Activated naive CD4-positive, alpha-beta T cell treated with anti-CD3 and anti-CD28 coated beads, Interleukin-2, amount 50 U/mL, for 72 hours (primary cell): ENCODE results near the gene F11. TPM values are rescaled to one million over a fixed set of nuclear protein-coding genes. Genes with fewer than 3 reads are reported as not detected.
"Not testable (repeated sequence)": the region's sequence is repeated elsewhere in the genome, so short reads cannot be mapped to it uniquely, and the experiment has no call there.

Experiments used
- ATAC-seq, 2 donors: fragments of 150-1000 bp; cut with Tn5 transposase; 2 replicates each; pipeline ENCODE4 v1.10.0; 2021; ENCODE audit warnings: mild to moderate bottlenecking in 2 of 2, moderate library complexity in 2 of 2
- DNase-seq, 2 donors: peaks; one replicate each; pipeline ENCODE4 v3.0.0; 2021 to 2022; ENCODE audit warnings: low spot score in 2 of 2
- H3K27ac Mint-ChIP-seq, 2 donors: one replicate each; pipeline ENCODE4 v1.8.0; 2022; ENCODE audit warnings: mild to moderate bottlenecking in 2 of 2, mixed read lengths in 2 of 2
- H3K36me3 Mint-ChIP-seq, 2 donors: one replicate each; pipeline ENCODE4 v1.8.0; 2022; ENCODE audit warnings: mixed read lengths in 2 of 2
- H3K9me3 Mint-ChIP-seq, 2 donors: one replicate each; pipeline ENCODE4 v1.8.0; 2022; ENCODE audit warnings: mixed read lengths in 2 of 2
- total RNA-seq, 2 donors: library from RNA; stranded (reverse); gene quantifications; one replicate each; pipeline ENCODE4 v1.2.3, GENCODE V29; 2022

Gene F11
- total RNA-seq = not detected

GRCh38 chr4:186265683-186266652 lies at the start of gene F11:
TSS of gene F11 (plus strand) at chr4:186266189. CDS start at chr4:186267137, 948 bp downstream.
- Mint-ChIP-seq H3K9me3 (no peaks in the 10 kb centered on the region), H3K27ac (no peak within 1 kb of the TSS), H3K36me3 (peaks cover 0 to 8% of the 10 kb centered on the region in 2 donors)
- no peak for ATAC-seq
- no peak for DNase-seq

GRCh38 chr4:186216465-186217024 lies 49.4 kb upstream of the F11 start:
- Mint-ChIP-seq H3K9me3 (peaks cover 0 to 9% of the 10 kb centered on the region in 2 donors), H3K36me3 (peaks cover 0 to 4% of the 10 kb centered on the region in 2 donors), H3K27ac (no peak overlapping the region)
- ATAC-seq (no peak), DNase-seq (no peak)

- DNase-seq = no peak
- ATAC-seq = no peak
- Mint-ChIP-seq H3K9me3 (peaks cover 0 to 9% of the 10 kb centered on the region in 2 donors), H3K36me3 (peaks cover 1 to 8% of the 10 kb centered on the region in 2 donors), H3K27ac (no peak overlapping the region)
These were observed 48.2 kb upstream of the F11 start for GRCh38 chr4:186217733-186218293.

- Mint-ChIP-seq H3K36me3 (peaks cover 30 to 36% of the 10 kb centered on the region in 2 donors), H3K27ac (no peak overlapping the region), H3K9me3 (peaks cover 16 to 19% of the 10 kb centered on the region in 2 donors)
- ATAC-seq (no peak), DNase-seq (no peak)
These were observed 44.4 kb upstream of the F11 start for GRCh38 chr4:186221624-186222023.

- ATAC-seq (no peak), DNase-seq (no peak)
- Mint-ChIP-seq H3K27ac (no peak overlapping the region), H3K36me3 (peaks cover 30 to 42% of the 10 kb centered on the region in 2 donors), H3K9me3 (peaks cover 20 to 22% of the 10 kb centered on the region in 2 donors)
These were observed 40.1 kb upstream of the F11 start for GRCh38 chr4:186225848-186226247.

GRCh38 chr4:186226521-186227189 lies 39.3 kb upstream of the F11 start:
- ATAC-seq (no peak), DNase-seq (no peak)
- Mint-ChIP-seq H3K36me3 (peaks cover 30 to 36% of the 10 kb centered on the region in 2 donors), H3K27ac (no peak overlapping the region), H3K9me3 (peaks cover 18 to 20% of the 10 kb centered on the region in 2 donors)

GRCh38 chr4:186227221-186227620 lies 38.8 kb upstream of the F11 start, which contains the start of gene KLKB1:
TSS of gene KLKB1 (plus strand) at chr4:186227507. CDS start at chr4:186228196, 689 bp downstream.
- peaks cover 30 to 35% of the 10 kb centered on the region in 2 donors for H3K36me3 Mint-ChIP-seq
- DNase-seq = no peak
- H3K27ac Mint-ChIP-seq = no peak within 1 kb of the TSS
- H3K9me3 Mint-ChIP-seq = peaks cover 18 to 20% of the 10 kb centered on the region in 2 donors
- ATAC-seq = no peak

- Mint-ChIP-seq H3K9me3 (peaks cover 18 to 20% of the 10 kb centered on the region in 2 donors), H3K36me3 (peaks cover 27 to 32% of the 10 kb centered on the region in 2 donors), H3K27ac (no peak overlapping the region)
- no peak for DNase-seq
- ATAC-seq = no peak
These were observed 38.1 kb upstream of the F11 start for GRCh38 chr4:186227744-186228513.

GRCh38 chr4:186228514-186228894 lies 37.5 kb upstream of the F11 start:
- Mint-ChIP-seq H3K36me3 (peaks cover 21 to 27% of the 10 kb centered on the region in 2 donors), H3K27ac (no peak overlapping the region), H3K9me3 (peaks cover 18 to 20% of the 10 kb centered on the region in 2 donors)
- DNase-seq (no peak), ATAC-seq (no peak)

- DNase-seq = no peak
- H3K9me3 Mint-ChIP-seq = no peaks in the 10 kb centered on the region
- no peaks in the 10 kb centered on the region for H3K36me3 Mint-ChIP-seq
- no peak for ATAC-seq
- H3K27ac Mint-ChIP-seq = no peak overlapping the region
These were observed 31.6 kb upstream of the F11 start for GRCh38 chr4:186234367-186234766.

- H3K9me3 Mint-ChIP-seq = no peaks in the 10 kb centered on the region
- DNase-seq = no peak
- ATAC-seq = no peak
- no peak overlapping the region for H3K27ac Mint-ChIP-seq
- no peaks in the 10 kb centered on the region for H3K36me3 Mint-ChIP-seq
These were observed 29.9 kb upstream of the F11 start for GRCh38 chr4:186236126-186236525.

GRCh38 chr4:186240452-186240847 lies 25.5 kb upstream of the F11 start:
- H3K9me3 Mint-ChIP-seq = no peaks in the 10 kb centered on the region
- no peak for DNase-seq
- no peak overlapping the region for H3K27ac Mint-ChIP-seq
- ATAC-seq = no peak
- peaks cover 0 to under 1% of the 10 kb centered on the region in 2 donors for H3K36me3 Mint-ChIP-seq

- Mint-ChIP-seq H3K9me3 (peaks cover 3% of the 10 kb centered on the region in 2 donors), H3K36me3 (peaks cover 3 to 5% of the 10 kb centered on the region in 2 donors), H3K27ac (no peak overlapping the region)
- no peak for ATAC-seq
- DNase-seq = no peak
These were observed 25.0 kb upstream of the F11 start for GRCh38 chr4:186240848-186241491.

- Mint-ChIP-seq H3K27ac (no peak overlapping the region), H3K9me3 (peaks cover 8 to 9% of the 10 kb centered on the region in 2 donors), H3K36me3 (peaks cover 9% of the 10 kb centered on the region in 2 donors)
- no peak for ATAC-seq
- no peak for DNase-seq
These were observed 24.4 kb upstream of the F11 start for GRCh38 chr4:186241616-186242015.

GRCh38 chr4:186242031-186242430 lies 24.0 kb upstream of the F11 start:
- Mint-ChIP-seq H3K9me3 (peaks cover 8 to 12% of the 10 kb centered on the region in 2 donors), H3K36me3 (peaks cover 9 to 11% of the 10 kb centered on the region in 2 donors)
- H3K27ac Mint-ChIP-seq, ATAC-seq, DNase-seq: not testable (repeated sequence)
